Spleen (tissue), 13 donors: ENCODE measurements around the gene CXCR3. TPM values are rescaled to one million over a fixed set of nuclear protein-coding genes. Genes with fewer than 3 reads are reported as not detected.
A peak's percentile ranks its signal among the peaks of the same experiment; 100 is the strongest.

ENCODE experiments used
- DNase-seq: peaks from one replicate; pipeline ENCODE4 v3.0.0-alpha.2; 2020
- H3K27ac ChIP-seq, 8 donors: fragments of 200-600 bp; sonication (generic) in 7 of 8; 1 replicate in 4 of 8; 2 replicates in 4 of 8; pipeline versions ENCODE4 v1.5.0 to v1.8.0; 2016 to 2021; ENCODE audit warnings: inconsistent platforms in 4 of 8, mild to moderate bottlenecking in 4 of 8, moderate library complexity in 1 of 8
- H3K27me3 ChIP-seq, 7 donors: fragments of 200-600 bp; sonication (generic) in 6 of 7; replicated peaks in 1 of 7; 1 replicate in 4 of 7; 2 replicates in 3 of 7; pipeline versions ENCODE4 v1.5.0 to v1.8.0; 2016 to 2021; ENCODE audit warnings: inconsistent platforms in 3 of 7, mild to moderate bottlenecking in 1 of 7
- H3K36me3 ChIP-seq, 6 donors: fragments of 200-600 bp; sonication (generic) in 5 of 6; 1 replicate in 4 of 6; 2 replicates in 2 of 6; pipeline versions ENCODE4 v1.5.0 to v1.8.0; 2016 to 2021; ENCODE audit warnings: inconsistent platforms in 2 of 6
- H3K4me1 ChIP-seq, 6 donors: fragments of 200-600 bp; sonication (generic) in 5 of 6; 1 replicate in 3 of 6; 2 replicates in 3 of 6; pipeline versions ENCODE4 v1.5.0 to v1.8.0; 2016 to 2021; ENCODE audit warnings: inconsistent platforms in 3 of 6
- H3K4me3 ChIP-seq, 8 donors: fragments of 200-600 bp; sonication (generic) in 7 of 8; 1 replicate in 4 of 8; 2 replicates in 4 of 8; pipeline versions ENCODE4 v1.5.0 to v1.8.0; 2016 to 2021; ENCODE audit warnings: inconsistent platforms in 4 of 8, mild to moderate bottlenecking in 4 of 8, moderate library complexity in 2 of 8
- H3K9me3 ChIP-seq, 8 donors: fragments of 200-600 bp; sonication (generic) in 7 of 8; 1 replicate in 4 of 8; 2 replicates in 4 of 8; pipeline versions ENCODE4 v1.5.0 to v1.8.0; 2016 to 2021; ENCODE audit warnings: inconsistent platforms in 4 of 8
- POLR2A ChIP-seq, 3 donors: fragments of 450-650 bp; IDR thresholded peaks; one replicate each; pipeline ENCODE4 v1.5.1; 2017; ENCODE audit warnings: antibody characterized with exemption in 3 of 3, mild to moderate bottlenecking in 1 of 3
- POLR2AphosphoS5 ChIP-seq, 3 donors: sonication (generic); formaldehyde crosslinking; IDR thresholded peaks; one replicate each; pipeline ENCODE4 v1.5.1; 2017; ENCODE audit warnings: antibody characterized with exemption in 3 of 3
- WGBS, 5 donors: extraction: QIAGEN DNeasy Blood & Tissue Kit in 3 of 5; methylation state at CpG; one replicate each; pipeline versions ENCODE4 v1.1.5 to v1.1.7; 2013 to 2018; 5-methylcytosine and 5-hydroxymethylcytosine counted together
- intact Hi-C: fragments of 100-400 bp; cut with DNase I; formaldehyde crosslinking; loops from one replicate; pipeline ENCODE4 v1.15.0; 2023; ENCODE audit warnings: low total_unique reads
- long read RNA-seq, 2 donors: transcript quantifications; one replicate each; lab custom pipeline, GENCODE V29; 2026
- polyA plus RNA-seq, 3 donors: library from polyadenylated mRNA; stranded (reverse); fragments of 200-250 nt; gene quantifications; one replicate each; pipeline ENCODE4 v1.2.1, GENCODE V29; 2013
- total RNA-seq, 7 donors: library from RNA; depleted of rRNA in 3 of 7; stranded (reverse); fragments of >200 nt in 3 of 7; fragmentation: NEBNext Ultra II Directional in 4 of 7; extraction: Animal tissue kit (Norgen Biotek cat#: 25700) in 4 of 7; gene quantifications; one replicate each; pipeline versions ENCODE4 v1.1.0 to v1.2.1, GENCODE V29; 2016 to 2021
- TF ChIP-seq, protein P1 (sequence below), 11 experiments: fragments of 200-600 bp in 7 of 11; fragments of 450-650 bp in 4 of 11; sonication (generic) in 4 of 11; IDR thresholded peaks in 8 of 11; conservative IDR thresholded peaks in 3 of 11; 1 replicate in 7 of 11; 2 replicates in 4 of 11; pipeline versions ENCODE4 v1.4.0 to v1.8.0; 2016 to 2021; ENCODE audit warnings: antibody characterized with exemption in 11 of 11, inconsistent platforms in 4 of 11, mild to moderate bottlenecking in 1 of 11
- donor health status: healthy with polysubstance abuse.
- donor health status: DM: no; HTN: no; CAD: no; lungs with moderate emphysema.
- donor health status: DM: no; HTN: no; CAD: no.
- donor health status: Bipolar disorder and iron deficiency.
- donor health status: healthy.
- donor health status: DM: no; HTN: no; CAD: no.
- donor health status: DM: yes; HTN: yes; CAD: no.

The CXCR3 gene
- total RNA-seq (1 to 10 TPM; 5.6 to 9.4 (median 8.5) TPM), polyA plus RNA-seq (10 to 100 TPM in 1 of 3 donors, 1 to 10 TPM in 2; 4.4 to 13.9 (median 6.4) TPM)
- long read RNA-seq, donor 1, partial matches to known transcripts = 0 of 1 reads
- long read RNA-seq, donor 1, other reads (novel, unspliced or antisense) = 0 of 1 reads
- long read RNA-seq, donor 2, partial matches to known transcripts = 0 of 2 reads
- long read RNA-seq, donor 2, other reads (novel, unspliced or antisense) = 0 of 2 reads

DNA sequence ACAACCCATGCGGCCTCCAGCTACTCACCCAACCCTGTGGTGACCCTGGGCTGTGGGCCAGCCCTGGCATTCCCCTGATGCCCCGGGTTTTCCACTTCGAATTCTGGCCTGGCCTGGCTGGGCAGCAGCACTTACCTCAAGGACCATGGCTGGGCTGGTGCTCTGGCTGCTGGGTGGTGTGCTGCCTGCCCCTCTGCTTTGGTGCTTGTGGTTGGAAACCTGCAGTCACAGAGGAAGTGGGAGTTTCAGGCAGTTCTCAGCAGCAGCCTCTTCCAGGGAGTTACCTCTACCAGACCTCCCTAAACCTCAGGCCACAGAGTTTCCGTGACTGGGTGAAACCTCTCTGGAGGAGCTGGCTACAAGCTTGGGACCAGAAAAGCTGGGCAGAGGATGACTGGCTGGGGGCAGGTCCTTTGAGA lies at the start of gene CXCR3:
Gene CXCR3 (minus strand): TSS at position 209 of the 419 bp plus-strand sequence. CDS start 62 bp downstream, at position 147.
- H3K4me3 ChIP-seq = peak within 1 kb of the TSS in 6 of 8 donors; percentile 5 to 64 (median 25)
- peaks cover 26 to 65% (median 54%) of the 10 kb centered on the region in 6 donors for H3K4me1 ChIP-seq
- 3 to 34% (median 16%) methylated on average over 4 of the region's 4 CpGs; no CpG with 5 or more reads in 1 of the 5 donors for WGBS, 5 donors
- TF ChIP-seq, protein P1, sequence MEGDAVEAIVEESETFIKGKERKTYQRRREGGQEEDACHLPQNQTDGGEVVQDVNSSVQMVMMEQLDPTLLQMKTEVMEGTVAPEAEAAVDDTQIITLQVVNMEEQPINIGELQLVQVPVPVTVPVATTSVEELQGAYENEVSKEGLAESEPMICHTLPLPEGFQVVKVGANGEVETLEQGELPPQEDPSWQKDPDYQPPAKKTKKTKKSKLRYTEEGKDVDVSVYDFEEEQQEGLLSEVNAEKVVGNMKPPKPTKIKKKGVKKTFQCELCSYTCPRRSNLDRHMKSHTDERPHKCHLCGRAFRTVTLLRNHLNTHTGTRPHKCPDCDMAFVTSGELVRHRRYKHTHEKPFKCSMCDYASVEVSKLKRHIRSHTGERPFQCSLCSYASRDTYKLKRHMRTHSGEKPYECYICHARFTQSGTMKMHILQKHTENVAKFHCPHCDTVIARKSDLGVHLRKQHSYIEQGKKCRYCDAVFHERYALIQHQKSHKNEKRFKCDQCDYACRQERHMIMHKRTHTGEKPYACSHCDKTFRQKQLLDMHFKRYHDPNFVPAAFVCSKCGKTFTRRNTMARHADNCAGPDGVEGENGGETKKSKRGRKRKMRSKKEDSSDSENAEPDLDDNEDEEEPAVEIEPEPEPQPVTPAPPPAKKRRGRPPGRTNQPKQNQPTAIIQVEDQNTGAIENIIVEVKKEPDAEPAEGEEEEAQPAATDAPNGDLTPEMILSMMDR (IDR thresholded peaks at IDR 0.05 in 8 of 11, conservative IDR thresholded peaks at IDR 0.05 in 3 of 11) = no peak
- TF ChIP-seq POLR2AphosphoS5 (IDR thresholded peaks at IDR 0.05) = peak; percentile 47 to 71 (median 54)
- no peaks in the 10 kb centered on the region for H3K9me3 ChIP-seq
- H3K36me3 ChIP-seq = peaks cover 0 to 21% (median 0%) of the 10 kb centered on the region in 6 donors
- intact Hi-C loops = no loop called here
- peak within 1 kb of the TSS in 6 of 8 donors; percentile 43 to 81 (median 65) for H3K27ac ChIP-seq
- peak; percentile 83 for DNase-seq
- no peaks in the 10 kb centered on the region for H3K27me3 ChIP-seq

DNA sequence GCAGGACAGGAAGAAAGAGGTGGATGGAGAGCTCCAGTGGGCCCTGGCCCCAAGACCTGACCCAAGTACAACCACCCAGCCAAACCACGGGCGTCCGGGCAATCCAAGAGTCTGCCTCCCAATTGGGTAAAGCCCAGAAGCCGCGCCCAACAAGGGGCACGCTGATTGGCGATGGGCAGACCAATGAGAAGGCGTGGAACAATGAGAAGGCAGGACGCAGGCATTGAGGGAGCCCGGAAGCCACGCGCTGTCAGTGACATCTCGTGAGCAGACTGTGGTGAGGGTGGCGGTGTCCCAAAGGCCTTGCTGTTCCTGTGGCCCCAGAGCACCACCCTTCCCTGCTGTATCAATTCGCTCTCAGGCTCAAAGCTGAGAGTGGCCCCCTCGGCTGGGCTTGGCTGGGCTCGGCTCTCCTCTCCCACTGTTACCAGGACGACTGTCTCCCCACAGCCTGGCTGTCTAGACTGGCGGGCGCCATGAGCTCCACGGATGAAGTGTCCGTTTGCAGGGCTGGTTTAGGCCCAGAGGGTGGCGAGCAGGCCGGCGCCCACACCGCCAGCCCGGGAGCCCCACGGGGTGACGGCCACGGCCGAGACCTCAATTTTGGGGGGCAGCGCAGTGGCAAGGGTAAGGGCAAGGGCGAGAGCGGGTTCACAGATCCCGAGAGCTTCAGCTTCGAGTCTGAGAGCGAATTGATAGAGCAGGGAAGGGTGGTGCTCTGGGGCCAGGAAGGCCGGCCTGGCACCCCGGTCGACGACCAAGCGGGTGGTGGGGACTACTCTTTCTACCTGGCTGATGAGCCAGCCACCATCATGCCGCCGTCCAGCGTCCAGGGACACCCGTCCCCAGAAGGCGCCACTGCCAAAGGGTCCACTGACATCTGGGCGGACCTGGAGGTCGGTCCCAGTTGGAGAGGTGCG lies 49.3 kb upstream of the CXCR3 start, which contains the start of gene LOC101059915:
Gene LOC101059915 (plus strand): TSS at position 219 of the 920 bp plus-strand sequence.
- no peaks in the 10 kb centered on the region for H3K36me3 ChIP-seq
- H3K27ac ChIP-seq = no peak within 1 kb of the TSS
- DNase-seq = no peak
- H3K4me1 ChIP-seq = peaks cover 0 to 5% (median 0%) of the 10 kb centered on the region in 6 donors
- no peaks in the 10 kb centered on the region for H3K9me3 ChIP-seq
- TF ChIP-seq, protein P1 (IDR thresholded peaks at IDR 0.05 in 8 of 11, conservative IDR thresholded peaks at IDR 0.05 in 3 of 11) = no peak
- TF ChIP-seq POLR2AphosphoS5 (IDR thresholded peaks at IDR 0.05) (no peak), POLR2A (IDR thresholded peaks at IDR 0.05) (no peak)
- intact Hi-C loops = no loop called here
- H3K4me3 ChIP-seq = no peak within 1 kb of the TSS
- 92 to 96% (median 94%) methylated on average over 23 to 50 of the region's 50 CpGs for WGBS, 5 donors
- peaks cover 0 to 5% (median 0%) of the 10 kb centered on the region in 7 donors for H3K27me3 ChIP-seq

DNA sequence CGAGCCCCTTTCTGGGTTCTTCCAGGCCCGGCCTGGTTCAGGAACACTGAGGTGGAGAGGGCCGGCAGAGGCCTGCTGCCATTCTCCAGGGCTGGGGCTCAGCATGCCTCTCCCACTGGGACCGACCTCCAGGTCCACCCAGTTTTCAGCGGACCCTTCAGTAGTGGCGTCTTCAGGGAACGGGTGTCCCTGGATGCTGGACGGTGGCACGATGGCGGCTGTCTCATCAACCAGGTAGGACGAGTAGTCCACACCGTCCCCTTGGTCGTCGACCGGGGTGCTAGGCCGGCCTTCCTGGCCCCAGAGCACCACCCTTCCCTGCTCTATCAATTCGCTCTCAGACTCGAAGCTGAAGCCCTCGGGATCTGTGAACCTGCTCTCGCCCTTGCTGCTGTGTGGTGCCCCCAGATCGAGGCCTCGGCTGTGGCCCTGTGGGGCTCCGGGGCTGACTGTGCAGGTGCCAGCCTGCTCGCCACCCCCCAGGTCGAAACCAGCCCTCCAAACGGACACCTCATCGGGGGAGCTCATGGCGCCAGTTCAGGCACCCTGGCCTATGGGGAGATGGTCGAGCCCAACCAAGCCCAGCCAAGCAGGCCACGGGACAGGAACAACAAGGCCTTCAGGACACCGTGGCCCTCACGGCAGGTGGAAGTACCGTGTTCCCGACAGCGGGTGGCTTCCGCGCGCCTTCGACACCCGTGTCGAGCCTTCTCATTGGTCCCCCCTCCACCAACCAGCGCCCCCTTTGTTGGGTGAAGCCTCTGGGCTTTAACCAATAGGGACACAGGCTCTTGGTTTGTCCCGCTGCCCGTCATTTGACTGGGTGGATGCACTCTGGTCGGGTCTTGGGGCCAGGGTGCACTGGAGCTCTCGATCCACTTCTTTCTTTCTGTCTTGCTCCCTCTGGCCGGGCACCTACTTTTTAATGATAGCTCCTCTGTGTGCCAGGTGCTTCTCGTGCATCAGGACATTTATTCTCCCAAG lies 48.2 kb upstream of the CXCR3 start:
- 91 to 96% (median 93%) methylated on average over 21 to 48 of the region's 48 CpGs for WGBS, 5 donors
- Histone ChIP-seq H3K27ac (no peak overlapping the region), H3K4me3 (no peak overlapping the region), H3K4me1 (peaks cover 0 to 5% (median 0%) of the 10 kb centered on the region in 6 donors), H3K27me3 (no peaks in the 10 kb centered on the region), H3K9me3 (no peaks in the 10 kb centered on the region), H3K36me3 (no peaks in the 10 kb centered on the region)
- peak; percentile 72 for DNase-seq
- intact Hi-C loops = no loop called here
- TF ChIP-seq, protein P1 (IDR thresholded peaks at IDR 0.05 in 8 of 11, conservative IDR thresholded peaks at IDR 0.05 in 3 of 11) = no peak
- TF ChIP-seq POLR2A (IDR thresholded peaks at IDR 0.05) (no peak), POLR2AphosphoS5 (IDR thresholded peaks at IDR 0.05) (no peak)
